Mammary epithelial cell (primary cell): ENCODE results near the gene TAGLN2.

ENCODE experiments used
- CTCF ChIP-seq, 2 donors: IDR thresholded peaks in 1 of 2; conservative IDR thresholded peaks in 1 of 2; 2 replicates each; pipeline ENCODE4 v1.5.1; 2011 to 2012; ENCODE audit warnings: inconsistent platforms in 2 of 2, low read length in 2 of 2, mild to moderate bottlenecking in 2 of 2, control low read depth in 1 of 2, low read depth in 1 of 2; ENCODE audit not compliant: insufficient read depth in 1 of 2; ENCODE audit errors: extremely low read depth in 1 of 2
- EZH2 ChIP-seq: IDR thresholded peaks from 2 replicates; pipeline ENCODE4 v1.6.1; 2012; ENCODE audit warnings: low read length, inconsistent platforms, borderline replicate concordance

DNA sequence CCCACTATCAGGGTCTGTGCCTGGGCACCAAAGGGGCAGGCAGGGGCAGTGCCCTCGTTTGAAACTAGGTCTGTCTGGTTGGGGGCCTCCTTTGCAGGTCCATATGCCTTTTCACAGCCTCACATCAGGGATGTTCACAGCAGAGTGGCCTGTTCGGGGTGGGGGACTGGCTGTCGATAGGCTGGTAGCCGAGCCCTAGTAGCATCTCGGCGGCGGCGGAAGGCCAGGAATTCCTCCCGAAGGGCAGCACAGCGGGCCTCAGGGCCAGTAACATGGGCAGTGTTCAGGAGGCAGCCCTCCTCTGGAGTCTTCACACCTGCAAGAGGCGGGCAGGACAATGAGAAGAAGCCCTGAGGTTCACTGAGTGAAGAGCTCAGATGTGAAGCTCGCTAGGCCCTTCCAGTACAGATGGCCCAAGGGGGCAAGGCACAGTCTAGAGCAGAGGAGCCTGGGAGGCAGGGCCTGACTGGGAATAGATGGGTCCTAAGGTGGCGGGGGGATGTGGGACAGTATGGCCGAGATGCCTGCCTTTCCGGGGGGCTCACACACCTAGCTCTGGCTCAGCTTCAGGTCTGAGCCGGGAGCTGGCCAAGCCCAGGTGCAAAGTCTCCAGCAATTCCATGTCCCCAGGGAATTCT, 2.0 kb upstream of the TAGLN2 start:
- no peak for TF ChIP-seq CTCF (conservative IDR thresholded peaks at IDR 0.05 in 1 of 2, IDR thresholded peaks at IDR 0.05 in 1 of 2; ENCODE audit: extremely low read depth in 1 of 2, insufficient read depth in 1 of 2, low read depth in 1 of 2, low read length in 2 of 2)
- TF ChIP-seq EZH2 = no peak
